ENCODE data around the gene ST3GAL6.

The ST3GAL6 gene, protein sequence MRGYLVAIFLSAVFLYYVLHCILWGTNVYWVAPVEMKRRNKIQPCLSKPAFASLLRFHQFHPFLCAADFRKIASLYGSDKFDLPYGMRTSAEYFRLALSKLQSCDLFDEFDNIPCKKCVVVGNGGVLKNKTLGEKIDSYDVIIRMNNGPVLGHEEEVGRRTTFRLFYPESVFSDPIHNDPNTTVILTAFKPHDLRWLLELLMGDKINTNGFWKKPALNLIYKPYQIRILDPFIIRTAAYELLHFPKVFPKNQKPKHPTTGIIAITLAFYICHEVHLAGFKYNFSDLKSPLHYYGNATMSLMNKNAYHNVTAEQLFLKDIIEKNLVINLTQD

DNA sequence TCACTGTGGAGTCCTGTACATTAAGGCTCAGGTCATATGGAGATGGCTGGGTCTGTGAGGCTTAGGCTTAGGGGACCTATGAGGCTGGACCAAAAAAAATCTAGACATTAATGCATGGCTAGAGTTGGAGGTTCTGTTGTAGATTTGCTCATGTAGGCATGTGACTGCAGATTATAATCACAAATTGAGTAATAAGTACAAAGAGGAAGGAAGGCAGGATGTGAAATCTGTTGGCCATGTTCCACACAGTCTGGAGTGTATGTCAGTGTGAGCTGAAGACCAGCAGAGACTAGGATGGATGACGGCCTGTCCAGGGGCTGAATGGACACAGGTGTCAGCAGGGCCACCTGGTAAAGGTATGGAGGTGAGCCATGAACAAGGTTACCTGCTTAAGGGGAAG, at the start of gene ST3GAL6:
TSS of gene ST3GAL6 (plus strand) at position 265 of the 400 bp plus-strand sequence. CDS start 5,101 bp downstream, outside the sequence.
- Histone ChIP-seq H3K79me2 (ENCODE audit: insufficient read depth, low read depth) (peaks cover 67% of the 10 kb centered on the region), H3K27ac (peak within 1 kb of the TSS; percentile 68)
- no peak for TF ChIP-seq CTCF (conservative IDR thresholded peaks at IDR 0.05; ENCODE audit: low read depth, low read length)

DNA sequence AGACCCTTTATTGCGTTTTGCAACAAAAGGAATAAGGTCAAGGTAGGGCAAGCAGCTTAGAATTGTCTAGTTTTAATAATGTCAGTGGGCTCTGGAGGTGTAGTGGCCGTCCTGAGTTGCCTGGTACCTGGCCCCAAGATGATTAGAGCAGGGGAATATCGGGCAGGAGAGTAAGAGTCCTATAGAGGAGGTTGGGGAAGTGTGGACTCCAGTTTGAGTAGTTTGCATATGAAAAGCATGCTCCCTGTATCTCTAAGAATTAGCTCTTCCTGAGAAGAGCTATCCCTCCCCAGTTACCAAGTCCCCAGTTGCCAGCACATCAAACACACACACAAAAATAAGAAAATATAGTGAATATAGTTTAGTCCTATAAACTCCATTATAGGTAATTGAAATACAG, 49.2 kb upstream of the ST3GAL6 start:
- no peak overlapping the region for H2AFZ ChIP-seq (ENCODE audit: low read depth)
- no peak overlapping the region for H3K27ac ChIP-seq
- H3K4me1 ChIP-seq (ENCODE audit: low read depth, poor library complexity, severe bottlenecking): peaks cover 7% of the 10 kb centered on the region
- no peak overlapping the region for H3K9ac ChIP-seq
- no peak for TF ChIP-seq CTCF (conservative IDR thresholded peaks at IDR 0.05; ENCODE audit: low read depth, low read length)
- H3K36me3 ChIP-seq (ENCODE audit: insufficient read depth): no peaks in the 10 kb centered on the region
- H3K4me2 ChIP-seq: no peak overlapping the region
- no peaks in the 10 kb centered on the region for H3K27me3 ChIP-seq (ENCODE audit: insufficient read depth, low read depth)
- no peak overlapping the region for H3K4me3 ChIP-seq (IDR thresholded peaks at IDR 0.05; ENCODE audit: insufficient read depth, low read depth, low read length)
- no peaks in the 10 kb centered on the region for H4K20me1 ChIP-seq (ENCODE audit: insufficient read depth)
- H3K79me2 ChIP-seq (ENCODE audit: insufficient read depth, low read depth): no peaks in the 10 kb centered on the region

More for the DNA sequence above, at the start of gene ST3GAL6:
- H2AFZ ChIP-seq (ENCODE audit: low read depth): no peak within 1 kb of the TSS
- H3K9ac ChIP-seq: peak within 1 kb of the TSS; percentile 9; the same call in 1 of the 2 replicates
- peaks cover 100% of the 10 kb centered on the region for H3K4me1 ChIP-seq (ENCODE audit: low read depth, poor library complexity, severe bottlenecking)
- H3K4me2 ChIP-seq: peak within 1 kb of the TSS; percentile 95
- no peaks in the 10 kb centered on the region; the same call in 1 of the 2 replicates for H3K36me3 ChIP-seq (ENCODE audit: insufficient read depth)
- H4K20me1 ChIP-seq (ENCODE audit: insufficient read depth): no peaks in the 10 kb centered on the region
- no peaks in the 10 kb centered on the region for H3K27me3 ChIP-seq (ENCODE audit: insufficient read depth, low read depth)
- H3K4me3 ChIP-seq (IDR thresholded peaks at IDR 0.05; ENCODE audit: insufficient read depth, low read depth, low read length): no peak within 1 kb of the TSS

DNA sequence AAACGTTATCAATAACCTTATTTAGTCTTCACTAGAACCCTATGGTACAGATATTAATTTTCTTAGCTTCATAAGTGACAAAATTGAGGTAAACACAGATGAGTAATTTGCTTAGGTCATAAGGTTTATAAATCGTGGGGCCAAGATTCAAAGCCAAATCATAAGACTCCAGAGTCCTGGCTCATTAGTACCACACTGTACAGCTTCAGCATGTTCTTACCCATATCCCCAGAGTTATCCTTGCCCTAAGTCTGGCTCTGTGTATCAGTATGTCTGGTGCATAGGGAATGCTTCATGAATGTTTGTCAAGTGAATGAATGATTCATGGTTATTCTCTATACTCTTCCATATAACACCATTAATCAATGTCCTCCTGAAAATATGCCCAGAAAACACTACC, 45.6 kb upstream of the ST3GAL6 start:
- peaks cover 9% of the 10 kb centered on the region for H3K4me1 ChIP-seq (ENCODE audit: low read depth, poor library complexity, severe bottlenecking)
- no peaks in the 10 kb centered on the region for H3K79me2 ChIP-seq (ENCODE audit: insufficient read depth, low read depth)
- no peak overlapping the region for H2AFZ ChIP-seq (ENCODE audit: low read depth)
- H3K27ac ChIP-seq: no peak overlapping the region
- no peaks in the 10 kb centered on the region for H4K20me1 ChIP-seq (ENCODE audit: insufficient read depth)
- no peak overlapping the region for H3K4me2 ChIP-seq
- H3K27me3 ChIP-seq (ENCODE audit: insufficient read depth, low read depth): no peaks in the 10 kb centered on the region
- no peak for TF ChIP-seq CTCF (conservative IDR thresholded peaks at IDR 0.05; ENCODE audit: low read depth, low read length)
- H3K4me3 ChIP-seq (IDR thresholded peaks at IDR 0.05; ENCODE audit: insufficient read depth, low read depth, low read length): no peak overlapping the region
- no peak overlapping the region for H3K9ac ChIP-seq
- H3K36me3 ChIP-seq (ENCODE audit: insufficient read depth): no peaks in the 10 kb centered on the region

DNA sequence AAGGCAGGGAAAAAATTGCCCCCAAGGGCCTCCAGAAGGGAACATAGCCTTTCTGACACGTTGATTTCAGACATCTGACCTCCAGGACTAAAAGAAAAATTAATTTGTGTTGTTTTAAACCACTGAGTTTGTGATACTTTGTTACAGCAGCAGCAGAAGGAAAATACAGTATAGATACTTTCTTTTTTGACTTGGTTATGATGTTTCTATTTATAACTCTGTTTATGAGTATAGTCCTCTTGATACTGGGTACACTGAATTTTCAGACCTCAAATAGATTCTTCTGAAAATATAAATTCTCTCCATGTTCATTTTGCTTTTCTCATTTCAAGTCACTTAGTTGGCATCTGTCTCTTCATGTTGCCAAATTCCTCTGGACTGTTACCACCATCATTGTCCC, 44.4 kb upstream of the ST3GAL6 start:
- Histone ChIP-seq H3K4me2 (no peak overlapping the region; the same call in 1 of the 2 replicates), H3K36me3 (ENCODE audit: insufficient read depth) (no peaks in the 10 kb centered on the region), H3K4me3 (IDR thresholded peaks at IDR 0.05; ENCODE audit: insufficient read depth, low read depth, low read length) (no peak overlapping the region), H3K27me3 (ENCODE audit: insufficient read depth, low read depth) (no peaks in the 10 kb centered on the region), H4K20me1 (ENCODE audit: insufficient read depth) (no peaks in the 10 kb centered on the region), H3K27ac (no peak overlapping the region), H3K9ac (no peak overlapping the region), H3K79me2 (ENCODE audit: insufficient read depth, low read depth) (no peaks in the 10 kb centered on the region), H3K4me1 (ENCODE audit: low read depth, poor library complexity, severe bottlenecking) (peaks cover 9% of the 10 kb centered on the region), H2AFZ (ENCODE audit: low read depth) (peak overlapping the region; percentile 6; the same call in 1 of the 2 replicates)
- no peak for TF ChIP-seq CTCF (conservative IDR thresholded peaks at IDR 0.05; ENCODE audit: low read depth, low read length)
